Peyer's patch (tissue), 4 donors: Measurements from ENCODE around the gene CHRM1.

Experiments
- CTCF ChIP-seq, 6 experiments: fragments of 450-650 bp in 4 of 6; fragments of 200-600 bp in 2 of 6; sonication (generic) in 1 of 6; IDR thresholded peaks; one replicate each; pipeline ENCODE4 v1.5.1; 2017 to 2019; ENCODE audit warnings: antibody characterized with exemption in 6 of 6, mild to moderate bottlenecking in 3 of 6, moderate library complexity in 1 of 6
- POLR2A ChIP-seq, 2 donors: fragments of 450-650 bp; IDR thresholded peaks; one replicate each; pipeline ENCODE4 v1.5.1; 2017; ENCODE audit warnings: antibody characterized with exemption in 2 of 2, mild to moderate bottlenecking in 2 of 2, moderate library complexity in 2 of 2

- TF ChIP-seq CTCF (IDR thresholded peaks at IDR 0.05) (no peak), POLR2A (IDR thresholded peaks at IDR 0.05) (no peak)
Measured at GRCh38 chr11:62934496-62934785, 13.3 kb upstream of the CHRM1 start.
